HepG2 (cell line): Measurements from ENCODE around the gene DTYMK. TPM values are rescaled to one million over a fixed set of nuclear protein-coding genes. Genes with fewer than 3 reads are reported as not detected.
A peak's percentile ranks its signal among the peaks of the same experiment; 100 is the strongest.

Experiments
- ARHGAP35 ChIP-seq: sonication (generic); formaldehyde crosslinking; IDR thresholded peaks from 2 replicates; pipeline ENCODE4 v1.9.0; 2022; ENCODE audit warnings: mild to moderate bottlenecking, inconsistent platforms, moderate library complexity, missing genetic modification reagents, borderline replicate concordance
- E2F1 ChIP-seq: sonication (generic); formaldehyde crosslinking; IDR thresholded peaks from 2 replicates; pipeline ENCODE4 v1.5.0; 2020; ENCODE audit warnings: missing genetic modification reagents
- ELF3 ChIP-seq: IDR thresholded peaks from 2 replicates; pipeline ENCODE4 v1.6.1; 2016; ENCODE audit warnings: missing genetic modification reagents, missing compliant biosample characterization
- FOXJ3 ChIP-seq: sonication (generic); formaldehyde crosslinking; IDR thresholded peaks from 2 replicates; pipeline ENCODE4 v1.4.0; 2020; ENCODE audit warnings: missing genetic modification reagents, mild to moderate bottlenecking, borderline replicate concordance
- HMGXB4 ChIP-seq, 2 experiments: sonication (generic) in 1 of 2; formaldehyde crosslinking in 1 of 2; IDR thresholded peaks; 2 replicates each; pipeline versions ENCODE4 v1.4.0 to v1.6.1; 2018 to 2020; ENCODE audit warnings: missing genetic modification reagents in 2 of 2, borderline replicate concordance in 1 of 2, low read depth in 1 of 2, mild to moderate bottlenecking in 1 of 2, missing biosample characterization in 1 of 2
- PAXIP1 ChIP-seq: sonication (generic); formaldehyde crosslinking; conservative IDR thresholded peaks from 2 replicates; pipeline ENCODE4 v1.4.0; 2020; ENCODE audit warnings: mild to moderate bottlenecking, missing genetic modification reagents, moderate library complexity
- TAF15 ChIP-seq: fragments of 200-400 bp; formaldehyde crosslinking; IDR thresholded peaks from one replicate; pipeline ENCODE4 v1.6.1; 2018; ENCODE audit warnings: mild to moderate bottlenecking, low read depth, low read length; ENCODE audit not compliant: poor library complexity, severe bottlenecking
- TFDP1 ChIP-seq: IDR thresholded peaks from 2 replicates; pipeline ENCODE4 v1.6.1; 2016; ENCODE audit warnings: missing compliant biosample characterization, missing genetic modification reagents, borderline replicate concordance
- ZBTB1 ChIP-seq: sonication (generic); formaldehyde crosslinking; IDR thresholded peaks from 2 replicates; pipeline ENCODE4 v1.4.0; 2020; ENCODE audit warnings: missing genetic modification reagents, borderline replicate concordance
- ZNF10 ChIP-seq: sonication (generic); formaldehyde crosslinking; IDR thresholded peaks from 2 replicates; pipeline ENCODE4 v1.4.0; 2020; ENCODE audit warnings: mild to moderate bottlenecking, low read depth, missing genetic modification reagents, borderline replicate concordance
- ZNF326 ChIP-seq: sonication (generic); formaldehyde crosslinking; IDR thresholded peaks from 2 replicates; pipeline ENCODE4 v1.4.0; 2020; ENCODE audit warnings: missing genetic modification reagents, borderline replicate concordance
- ZNF33A ChIP-seq: sonication (generic); formaldehyde crosslinking; IDR thresholded peaks from 2 replicates; pipeline ENCODE4 v1.5.1; 2020; ENCODE audit warnings: missing genetic modification reagents, mild to moderate bottlenecking, moderate library complexity, borderline replicate concordance
- ZNF343 ChIP-seq: sonication (generic); formaldehyde crosslinking; IDR thresholded peaks from 2 replicates; pipeline ENCODE4 v1.4.0; 2020; ENCODE audit warnings: mild to moderate bottlenecking, missing genetic modification reagents
- ZNF446 ChIP-seq: sonication (generic); formaldehyde crosslinking; IDR thresholded peaks from 2 replicates; pipeline ENCODE4 v1.5.0; 2020; ENCODE audit warnings: mild to moderate bottlenecking, missing genetic modification reagents
- ZNF564 ChIP-seq: sonication (generic); formaldehyde crosslinking; IDR thresholded peaks from 2 replicates; pipeline ENCODE4 v1.8.1; 2023; ENCODE audit warnings: mild to moderate bottlenecking, missing genetic modification reagents
- ZNF652 ChIP-seq: IDR thresholded peaks from 2 replicates; pipeline ENCODE4 v1.6.1; 2016; ENCODE audit warnings: low read depth, borderline replicate concordance
- ZXDC ChIP-seq: sonication (generic); formaldehyde crosslinking; IDR thresholded peaks from 2 replicates; pipeline ENCODE4 v1.5.0; 2020; ENCODE audit warnings: mild to moderate bottlenecking, missing genetic modification reagents
- polyA plus RNA-seq, 8 experiments: library from polyadenylated mRNA; depleted of rRNA in 3 of 8; stranded (reverse) in 7 of 8; unstranded in 1 of 8; fragments of >200 nt; fragmentation: Illumina TruSeq in 4 of 8; extraction: Trizol in 4 of 8; gene quantifications; 2 replicates each; pipeline versions ENCODE4 v1.2.1 to v1.2.3, GENCODE V29; 2011 to 2016; ENCODE audit warnings: low read depth in 4 of 8, missing spikeins in 1 of 8, mixed read lengths in 1 of 8; ENCODE audit not compliant: insufficient read depth in 1 of 8
- total RNA-seq, 5 experiments: library from RNA; depleted of rRNA; stranded (reverse); fragments of >200 nt; fragmentation: Illumina TruSeq; extraction: Trizol; gene quantifications; 2 replicates each; pipeline ENCODE4 v1.2.3, GENCODE V29; 2016; ENCODE audit warnings: low read depth in 1 of 5

Gene DTYMK
- total and polyA plus RNA-seq, 2 of the 13 experiments (the other 11 are each of a cell fraction or from before 2014, with no cell fraction given) = 57.5 to 134 TPM

- TF ChIP-seq TFDP1 (CRISPR knock-in tag) = no peak; the same call in 1 of the 2 replicates
- TF ChIP-seq ZNF652 (CRISPR knock-in tag) = no peak
- no peak for TF ChIP-seq ZNF343
- TF ChIP-seq TAF15 = no peak
- TF ChIP-seq ZBTB1 (CRISPR knock-in tag) = no peak
- peak in 1 of 2 experiments; percentile 49; a peak in 1 of 4 replicates for TF ChIP-seq HMGXB4 (CRISPR knock-in tag; IDR thresholded peaks at IDR 0.05; ENCODE audit: borderline replicate concordance in 1 of 2, low read depth in 1 of 2)
- no peak for TF ChIP-seq ZNF326 (CRISPR knock-in tag)
- no peak; the same call in 1 of the 2 replicates for TF ChIP-seq ELF3 (CRISPR knock-in tag)
- TF ChIP-seq FOXJ3 (CRISPR knock-in tag) = no peak
- no peak; the same call in none of the 2 replicates for TF ChIP-seq ARHGAP35 (CRISPR knock-in tag)
- TF ChIP-seq ZNF33A (CRISPR knock-in tag) = no peak
- peak; percentile 75; the same call in 1 of the 2 replicates for TF ChIP-seq ZNF446 (CRISPR knock-in tag)
- peak; percentile 91 for TF ChIP-seq ZXDC (CRISPR knock-in tag)
- TF ChIP-seq ZNF10 (CRISPR knock-in tag) = no peak
- TF ChIP-seq PAXIP1 = no peak; the same call in 1 of the 2 replicates
- 0 out of 2 replicates have a peak, but pooled peaks have one; percentile 67 for TF ChIP-seq E2F1
- TF ChIP-seq ZNF564 = peak; percentile 52; the same call in 1 of the 2 replicates
These were observed 48.0 kb upstream of the DTYMK start, which contains the start of gene D2HGDH (continued) for GRCh38 chr2:241734467-241735208.
